IMR-90 (cell line): ENCODE results near the gene IPO13.

Source experiments
- BHLHE40 ChIP-seq: fragments of 150-350 bp; IDR thresholded peaks from 2 replicates; pipeline ENCODE4 v1.6.1; 2016; ENCODE audit warnings: mild to moderate bottlenecking, low read depth, low read length
- CEBPB ChIP-seq: IDR thresholded peaks from 2 replicates; pipeline ENCODE4 v1.6.1; 2012; ENCODE audit warnings: low read depth, low read length, improper control_type of control experiment
- CHD1 ChIP-seq: IDR thresholded peaks from 2 replicates; pipeline ENCODE4 v1.6.1; 2012; ENCODE audit warnings: low read depth, low read length, improper control_type of control experiment
- CTCF ChIP-seq: conservative IDR thresholded peaks from 2 replicates; pipeline ENCODE4 v1.5.1; 2012; ENCODE audit warnings: mild to moderate bottlenecking, low read depth, low read length, improper control_type of control experiment
- FOS ChIP-seq: fragments of 150-350 bp; IDR thresholded peaks from 2 replicates; pipeline ENCODE4 v1.6.1; 2016; ENCODE audit warnings: low read depth, low read length
- MAFK ChIP-seq: IDR thresholded peaks from 2 replicates; pipeline ENCODE4 v1.6.1; 2012; ENCODE audit warnings: low read depth, low read length, improper control_type of control experiment
- MXI1 ChIP-seq: IDR thresholded peaks from 2 replicates; pipeline ENCODE4 v1.6.1; 2012; ENCODE audit warnings: low read depth, mild to moderate bottlenecking, low read length, moderate library complexity, borderline replicate concordance
- NFE2L2 ChIP-seq: fragments of 150-350 bp; IDR thresholded peaks from 2 replicates; pipeline ENCODE4 v1.6.1; 2016; ENCODE audit warnings: low read depth, mild to moderate bottlenecking, low read length
- POLR2A ChIP-seq: IDR thresholded peaks from 2 replicates; pipeline ENCODE4 v1.6.1; 2012; ENCODE audit warnings: mild to moderate bottlenecking, low read depth, low read length
- RAD21 ChIP-seq: IDR thresholded peaks from 2 replicates; pipeline ENCODE4 v1.6.1; 2012; ENCODE audit warnings: low read length, improper control_type of control experiment
- RCOR1 ChIP-seq: IDR thresholded peaks from 2 replicates; pipeline ENCODE4 v1.6.1; 2012; ENCODE audit warnings: mild to moderate bottlenecking, low read length, improper control_type of control experiment; ENCODE audit not compliant: insufficient replicate concordance
- RFX5 ChIP-seq: IDR thresholded peaks from 2 replicates; pipeline ENCODE4 v1.8.0; 2012; ENCODE audit warnings: low read depth, mild to moderate bottlenecking, low read length, moderate library complexity
- SMC3 ChIP-seq: fragments of 150-350 bp; IDR thresholded peaks from 2 replicates; pipeline ENCODE4 v1.6.1; 2016; ENCODE audit warnings: low read depth, mild to moderate bottlenecking, antibody characterized with exemption, low read length, moderate library complexity
- USF2 ChIP-seq: fragments of 150-350 bp; IDR thresholded peaks from 2 replicates; pipeline ENCODE4 v1.6.1; 2017; ENCODE audit warnings: mild to moderate bottlenecking, antibody characterized with exemption, low read length, low read depth

- TF ChIP-seq FOS (no peak), RFX5 (no peak), POLR2A (no peak), CTCF (no peak), MAFK (no peak), RCOR1 (no peak), BHLHE40 (no peak), MXI1 (no peak), NFE2L2 (no peak), CEBPB (no peak), RAD21 (no peak), USF2 (no peak), CHD1 (no peak), SMC3 (no peak)
Observed at GRCh38 chr1:43951021-43951985, 4.6 kb downstream of the IPO13 start.
